GM19438 (cell line): ENCODE measurements around the gene CAMSAP1.

Experiments
- ATAC-seq: cut with Tn5 transposase; IDR thresholded peaks from one replicate; pipeline ENCODE4 v1.9.1; 2021; ENCODE audit warnings: low read depth; ENCODE audit not compliant: unreplicated experiment

The CAMSAP1 gene

GRCh38 chr9:135796784-135797485 is 110.4 kb downstream of the CAMSAP1 start:
- no peak for ATAC-seq

- no peak for ATAC-seq
Measured at GRCh38 chr9:135795391-135795790, 112.0 kb downstream of the CAMSAP1 start.

GRCh38 chr9:135794361-135794885 is 112.9 kb downstream of the CAMSAP1 start:
- ATAC-seq = no peak

- ATAC-seq = no peak
Measured at GRCh38 chr9:135794057-135794335, 113.3 kb downstream of the CAMSAP1 start.

- ATAC-seq = no peak
Measured at GRCh38 chr9:135793221-135794056, 113.9 kb downstream of the CAMSAP1 start.

- ATAC-seq = no peak
Measured at GRCh38 chr9:135792268-135793128, 114.8 kb downstream of the CAMSAP1 start.

GRCh38 chr9:135791431-135792267 is 115.7 kb downstream of the CAMSAP1 start:
- ATAC-seq = no peak

- no peak for ATAC-seq
Measured at GRCh38 chr9:135790850-135791249, 116.5 kb downstream of the CAMSAP1 start.

GRCh38 chr9:135790356-135790755 is 117.0 kb downstream of the CAMSAP1 start:
- ATAC-seq = no peak

GRCh38 chr9:135789838-135790291 is 117.5 kb downstream of the CAMSAP1 start:
- no peak for ATAC-seq

GRCh38 chr9:135788576-135789300 is 118.6 kb downstream of the CAMSAP1 start:
- ATAC-seq = no peak

- ATAC-seq = no peak
Measured at GRCh38 chr9:135787776-135788575, 119.4 kb downstream of the CAMSAP1 start.

GRCh38 chr9:135787317-135787716 is 120.0 kb downstream of the CAMSAP1 start:
- ATAC-seq = no peak

GRCh38 chr9:135786146-135786690 is 121.1 kb downstream of the CAMSAP1 start:
- no peak for ATAC-seq

- no peak for ATAC-seq
Measured at GRCh38 chr9:135785013-135785575, 122.3 kb downstream of the CAMSAP1 start.

GRCh38 chr9:135783540-135784245 is 123.7 kb downstream of the CAMSAP1 start:
- no peak for ATAC-seq

- ATAC-seq = no peak
Measured at GRCh38 chr9:135782946-135783345, 124.4 kb downstream of the CAMSAP1 start.
